ENCODE results near the gene IL1A.

The IL1A gene

GRCh38 chr2:112726487-112727190 lies 57.7 kb downstream of the IL1A start:
- TF ChIP-seq CTCF (IDR thresholded peaks at IDR 0.05; ENCODE audit: borderline replicate concordance, insufficient read depth, low read depth, low read length) = peak; percentile 98
- H3K4me3 ChIP-seq (ENCODE audit: low read depth, low read length) = no peak overlapping the region

GRCh38 chr2:112725545-112726457 lies 58.5 kb downstream of the IL1A start:
- peak; percentile 13; the same call in 1 of the 2 replicates for TF ChIP-seq CTCF (IDR thresholded peaks at IDR 0.05; ENCODE audit: borderline replicate concordance, insufficient read depth, low read depth, low read length)
- H3K4me3 ChIP-seq (ENCODE audit: low read depth, low read length) = no peak overlapping the region

- peak; percentile 67 for TF ChIP-seq CTCF (IDR thresholded peaks at IDR 0.05; ENCODE audit: borderline replicate concordance, insufficient read depth, low read depth, low read length)
These were observed 59.4 kb downstream of the IL1A start for GRCh38 chr2:112724591-112725525.

GRCh38 chr2:112723995-112724394 lies 60.3 kb downstream of the IL1A start:
- H3K4me3 ChIP-seq (ENCODE audit: low read depth, low read length) = no peak overlapping the region
- TF ChIP-seq CTCF (IDR thresholded peaks at IDR 0.05; ENCODE audit: borderline replicate concordance, insufficient read depth, low read depth, low read length) = no peak

More at GRCh38 chr2:112724591-112725525, 59.4 kb downstream of the IL1A start:
- H3K4me3 ChIP-seq (ENCODE audit: low read depth, low read length) = no peak overlapping the region
